ENCODE results near the gene NPEPL1.

GRCh38 chr20:58682656-58683531 is 9.7 kb upstream of the NPEPL1 start:
- TF ChIP-seq CTCF (IDR thresholded peaks at IDR 0.05; ENCODE audit: low read length), result no peak
- TF ChIP-seq EZH2 (IDR thresholded peaks at IDR 0.05; ENCODE audit: borderline replicate concordance, low read length), result no peak

All from OCI-LY1 (cell line).